Measurements from ENCODE around the gene APOL1.

The APOL1 gene

GRCh38 chr22:36211237-36211861 lies 41.6 kb upstream of the APOL1 start:
- WGBS, 2 experiments (ENCODE audit: insufficient coverage in 2 of 2), result 79 to 100% methylated on average over 2 to 3 of the region's 4 CpGs

GRCh38 chr22:36212901-36213300 lies 40.0 kb upstream of the APOL1 start:
- Histone ChIP-seq H3K9me3 (ENCODE audit: control insufficient read depth, low read length) (peaks cover 7% of the 10 kb centered on the region), H3K4me3 (ENCODE audit: extremely low read depth, insufficient read depth, low read length, poor library complexity, severe bottlenecking) (no peak overlapping the region), H3K36me3 (ENCODE audit: control insufficient read depth, insufficient read depth, low read length) (no peaks in the 10 kb centered on the region), H3K27ac (ENCODE audit: low read depth, low read length, severe bottlenecking) (no peak overlapping the region), H3K4me1 (ENCODE audit: control insufficient read depth, insufficient read depth, low read length, poor library complexity, severe bottlenecking) (no peaks in the 10 kb centered on the region)

More at GRCh38 chr22:36211237-36211861, 41.6 kb upstream of the APOL1 start:
- Histone ChIP-seq H3K27ac (ENCODE audit: low read depth, low read length, severe bottlenecking) (no peak overlapping the region), H3K9me3 (ENCODE audit: control insufficient read depth, low read length) (peaks cover 7% of the 10 kb centered on the region), H3K4me1 (ENCODE audit: control insufficient read depth, insufficient read depth, low read length, poor library complexity, severe bottlenecking) (no peaks in the 10 kb centered on the region), H3K36me3 (ENCODE audit: control insufficient read depth, insufficient read depth, low read length) (no peaks in the 10 kb centered on the region), H3K4me3 (ENCODE audit: extremely low read depth, insufficient read depth, low read length, poor library complexity, severe bottlenecking) (no peak overlapping the region)

GRCh38 chr22:36213586-36213985 lies 39.3 kb upstream of the APOL1 start:
- WGBS, 2 experiments (ENCODE audit: insufficient coverage in 2 of 2), result 97 to 100% methylated on average over 2 of the region's 4 CpGs
- H3K4me3 ChIP-seq (ENCODE audit: extremely low read depth, insufficient read depth, low read length, poor library complexity, severe bottlenecking), result no peak overlapping the region
- no peak overlapping the region for H3K27ac ChIP-seq (ENCODE audit: low read depth, low read length, severe bottlenecking)
- H3K36me3 ChIP-seq (ENCODE audit: control insufficient read depth, insufficient read depth, low read length), result no peaks in the 10 kb centered on the region
- peaks cover 7% of the 10 kb centered on the region for H3K9me3 ChIP-seq (ENCODE audit: control insufficient read depth, low read length)
- no peaks in the 10 kb centered on the region for H3K4me1 ChIP-seq (ENCODE audit: control insufficient read depth, insufficient read depth, low read length, poor library complexity, severe bottlenecking)

- 100% methylated on average over 2 of the region's 2 CpGs; no CpG with 5 or more reads in 1 of the 2 experiments for WGBS, 2 experiments (ENCODE audit: insufficient coverage in 2 of 2)
- Histone ChIP-seq H3K4me1 (ENCODE audit: control insufficient read depth, insufficient read depth, low read length, poor library complexity, severe bottlenecking) (no peaks in the 10 kb centered on the region), H3K9me3 (ENCODE audit: control insufficient read depth, low read length) (no peaks in the 10 kb centered on the region), H3K36me3 (ENCODE audit: control insufficient read depth, insufficient read depth, low read length) (no peaks in the 10 kb centered on the region), H3K4me3 (ENCODE audit: extremely low read depth, insufficient read depth, low read length, poor library complexity, severe bottlenecking) (no peak overlapping the region), H3K27ac (ENCODE audit: low read depth, low read length, severe bottlenecking) (no peak overlapping the region)
Measured at GRCh38 chr22:36215981-36216380, 37.0 kb upstream of the APOL1 start.

- H3K9me3 ChIP-seq (ENCODE audit: control insufficient read depth, low read length), result no peaks in the 10 kb centered on the region
- no peaks in the 10 kb centered on the region for H3K36me3 ChIP-seq (ENCODE audit: control insufficient read depth, insufficient read depth, low read length)
- WGBS, 2 experiments (ENCODE audit: insufficient coverage in 2 of 2), result 90% methylated on average over 2 to 5 of the region's 7 CpGs
- H3K27ac ChIP-seq (ENCODE audit: low read depth, low read length, severe bottlenecking), result no peak overlapping the region
- H3K4me1 ChIP-seq (ENCODE audit: control insufficient read depth, insufficient read depth, low read length, poor library complexity, severe bottlenecking), result no peaks in the 10 kb centered on the region
- no peak overlapping the region for H3K4me3 ChIP-seq (ENCODE audit: extremely low read depth, insufficient read depth, low read length, poor library complexity, severe bottlenecking)
Measured at GRCh38 chr22:36218648-36219193, 34.2 kb upstream of the APOL1 start.

- Histone ChIP-seq H3K4me1 (ENCODE audit: control insufficient read depth, insufficient read depth, low read length, poor library complexity, severe bottlenecking) (no peaks in the 10 kb centered on the region), H3K4me3 (ENCODE audit: extremely low read depth, insufficient read depth, low read length, poor library complexity, severe bottlenecking) (no peak overlapping the region), H3K9me3 (ENCODE audit: control insufficient read depth, low read length) (no peaks in the 10 kb centered on the region), H3K36me3 (ENCODE audit: control insufficient read depth, insufficient read depth, low read length) (no peaks in the 10 kb centered on the region), H3K27ac (ENCODE audit: low read depth, low read length, severe bottlenecking) (no peak overlapping the region)
- WGBS, 2 experiments (ENCODE audit: insufficient coverage in 2 of 2), result 72 to 83% methylated on average over 5 to 8 of the region's 9 CpGs
Measured at GRCh38 chr22:36220451-36220921, 32.4 kb upstream of the APOL1 start.

- no peak overlapping the region for H3K4me3 ChIP-seq (ENCODE audit: extremely low read depth, insufficient read depth, low read length, poor library complexity, severe bottlenecking)
- H3K27ac ChIP-seq (ENCODE audit: low read depth, low read length, severe bottlenecking), result no peak overlapping the region
- H3K36me3 ChIP-seq (ENCODE audit: control insufficient read depth, insufficient read depth, low read length), result no peaks in the 10 kb centered on the region
- no peaks in the 10 kb centered on the region for H3K4me1 ChIP-seq (ENCODE audit: control insufficient read depth, insufficient read depth, low read length, poor library complexity, severe bottlenecking)
- 13 to 21% methylated on average over 1 to 6 of the region's 7 CpGs for WGBS, 2 experiments (ENCODE audit: insufficient coverage in 2 of 2)
- H3K9me3 ChIP-seq (ENCODE audit: control insufficient read depth, low read length), result no peaks in the 10 kb centered on the region
Measured at GRCh38 chr22:36221799-36222751, 30.9 kb upstream of the APOL1 start.

GRCh38 chr22:36222887-36223450 lies 30.0 kb upstream of the APOL1 start:
- Histone ChIP-seq H3K36me3 (ENCODE audit: control insufficient read depth, insufficient read depth, low read length) (no peaks in the 10 kb centered on the region), H3K27ac (ENCODE audit: low read depth, low read length, severe bottlenecking) (no peak overlapping the region), H3K9me3 (ENCODE audit: control insufficient read depth, low read length) (no peaks in the 10 kb centered on the region), H3K4me1 (ENCODE audit: control insufficient read depth, insufficient read depth, low read length, poor library complexity, severe bottlenecking) (no peaks in the 10 kb centered on the region), H3K4me3 (ENCODE audit: extremely low read depth, insufficient read depth, low read length, poor library complexity, severe bottlenecking) (no peak overlapping the region)
- WGBS, 2 experiments (ENCODE audit: insufficient coverage in 2 of 2), result 90 to 93% methylated on average over 5 to 9 of the region's 9 CpGs

- WGBS, 2 experiments (ENCODE audit: insufficient coverage in 2 of 2), result 92 to 94% methylated on average over 7 to 8 of the region's 8 CpGs
- Histone ChIP-seq H3K4me1 (ENCODE audit: control insufficient read depth, insufficient read depth, low read length, poor library complexity, severe bottlenecking) (no peaks in the 10 kb centered on the region), H3K27ac (ENCODE audit: low read depth, low read length, severe bottlenecking) (no peak overlapping the region), H3K9me3 (ENCODE audit: control insufficient read depth, low read length) (no peaks in the 10 kb centered on the region), H3K4me3 (ENCODE audit: extremely low read depth, insufficient read depth, low read length, poor library complexity, severe bottlenecking) (no peak overlapping the region), H3K36me3 (ENCODE audit: control insufficient read depth, insufficient read depth, low read length) (no peaks in the 10 kb centered on the region)
Measured at GRCh38 chr22:36223504-36223903, 29.4 kb upstream of the APOL1 start.

GRCh38 chr22:36224245-36224644 lies 28.7 kb upstream of the APOL1 start:
- H3K9me3 ChIP-seq (ENCODE audit: control insufficient read depth, low read length), result no peaks in the 10 kb centered on the region
- WGBS, 2 experiments (ENCODE audit: insufficient coverage in 2 of 2), result 100% methylated on average over 1 to 3 of the region's 4 CpGs
- H3K4me1 ChIP-seq (ENCODE audit: control insufficient read depth, insufficient read depth, low read length, poor library complexity, severe bottlenecking), result no peaks in the 10 kb centered on the region
- H3K4me3 ChIP-seq (ENCODE audit: extremely low read depth, insufficient read depth, low read length, poor library complexity, severe bottlenecking), result no peak overlapping the region
- no peak overlapping the region for H3K27ac ChIP-seq (ENCODE audit: low read depth, low read length, severe bottlenecking)
- H3K36me3 ChIP-seq (ENCODE audit: control insufficient read depth, insufficient read depth, low read length), result no peaks in the 10 kb centered on the region

Data from mesodermal cell (in vitro differentiated cells).